ENCODE results near the gene LRRC25. TPM values are rescaled to one million over a fixed set of nuclear protein-coding genes. Genes with fewer than 3 reads are reported as not detected.

Gene LRRC25
- total RNA-seq, 1 experiment from 2014 or later, result not detected

DNA sequence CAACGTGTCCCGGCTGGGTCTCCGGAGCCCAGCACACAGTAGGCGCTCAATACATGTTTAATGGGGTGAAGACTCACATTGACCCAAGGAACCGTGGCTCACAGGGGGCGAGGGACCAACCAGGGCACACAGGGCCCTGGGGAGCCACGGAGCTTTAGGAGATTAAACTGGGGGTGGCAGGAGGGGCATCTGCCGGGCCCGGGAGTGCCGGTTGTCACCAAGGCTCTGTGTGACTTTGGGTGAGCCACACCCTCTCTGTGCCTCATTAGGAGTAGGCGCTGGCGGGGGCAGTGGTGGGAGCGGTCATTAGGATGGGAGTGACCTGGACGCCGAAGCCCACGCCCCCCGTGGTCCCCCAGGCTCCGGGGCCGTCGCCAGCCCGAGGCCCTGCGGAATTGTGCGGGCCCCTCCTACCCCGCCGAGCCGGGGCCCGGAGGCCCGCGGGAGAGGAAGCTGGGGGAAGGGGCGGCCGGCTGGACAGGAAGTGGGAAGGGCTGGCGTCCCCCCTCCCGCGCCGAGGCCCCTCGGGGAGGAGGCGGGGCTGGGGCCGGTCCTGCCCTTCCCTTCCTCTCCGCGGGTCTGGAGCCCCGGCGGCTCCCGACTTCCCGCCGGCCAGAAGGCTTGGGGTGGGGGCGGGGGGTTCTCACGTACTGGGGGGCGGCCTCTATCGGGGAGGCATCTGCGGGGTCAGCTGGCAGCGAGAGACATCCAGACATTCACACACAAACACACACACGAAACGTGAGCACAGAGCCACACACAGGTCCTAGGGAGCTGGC is 20.0 kb upstream of the LRRC25 start:
- TSS peak; percentile 88 for BruUV-seq (replicated peaks)
- DNase-seq (peak; percentile 72), ATAC-seq (peak; percentile 39)
- Histone ChIP-seq H3F3A (ENCODE audit: low read length, unreplicated experiment) (no peaks in the 10 kb centered on the region), H3K4me2 (ENCODE audit: low read length) (peak overlapping the region; percentile 99), H3K4me3 (ENCODE audit: low read length) (peak overlapping the region; percentile 58), H3K9me3 (ENCODE audit: low read length) (no peaks in the 10 kb centered on the region), H3K27ac (ENCODE audit: low read length) (peak overlapping the region; percentile 49), H3K27me3 (ENCODE audit: low read length) (no peaks in the 10 kb centered on the region), H3K9me2 (replicated peaks; ENCODE audit: low read length) (no peaks in the 10 kb centered on the region), H3K9ac (ENCODE audit: low read length) (peak overlapping the region; percentile 58), H3K79me2 (ENCODE audit: low read length) (peaks cover 29% of the 10 kb centered on the region), H3K36me3 (ENCODE audit: low read depth, low read length) (no peaks in the 10 kb centered on the region), H4K20me1 (ENCODE audit: low read length) (peaks cover 6% of the 10 kb centered on the region; the same call in 1 of the 2 replicates), H2AFZ (ENCODE audit: low read length) (peak overlapping the region; percentile 80), H3K4me1 (ENCODE audit: insufficient read depth, low read length) (peaks cover 37% of the 10 kb centered on the region)
- ChIA-PET POLR2A (ENCODE audit: unreplicated experiment) (interaction anchor here (0.6 kb wide), 1 partner anchor 140 kb away, joined by 4 read pairs; the partner anchor contains the start of gene KXD1), CTCF (interaction anchor here (1.0 kb wide), 1 partner anchor 78 kb away, joined by 3 read pairs; no protein-coding TSS in a partner anchor)
- intact Hi-C loops (cut with micrococcal nuclease), result loop anchor here (10.0 kb wide), 2 partner anchors 143 to 213 kb away; partner anchors contain the start of genes IQCN and RAB3A
- no peak for TF ChIP-seq EZH2phosphoT487 (IDR thresholded peaks at IDR 0.05; ENCODE audit: borderline replicate concordance, low read length)
- TF ChIP-seq EZH2 (IDR thresholded peaks at IDR 0.05; ENCODE audit: low read length, unreplicated experiment), result no peak
- TF ChIP-seq, protein P1, sequence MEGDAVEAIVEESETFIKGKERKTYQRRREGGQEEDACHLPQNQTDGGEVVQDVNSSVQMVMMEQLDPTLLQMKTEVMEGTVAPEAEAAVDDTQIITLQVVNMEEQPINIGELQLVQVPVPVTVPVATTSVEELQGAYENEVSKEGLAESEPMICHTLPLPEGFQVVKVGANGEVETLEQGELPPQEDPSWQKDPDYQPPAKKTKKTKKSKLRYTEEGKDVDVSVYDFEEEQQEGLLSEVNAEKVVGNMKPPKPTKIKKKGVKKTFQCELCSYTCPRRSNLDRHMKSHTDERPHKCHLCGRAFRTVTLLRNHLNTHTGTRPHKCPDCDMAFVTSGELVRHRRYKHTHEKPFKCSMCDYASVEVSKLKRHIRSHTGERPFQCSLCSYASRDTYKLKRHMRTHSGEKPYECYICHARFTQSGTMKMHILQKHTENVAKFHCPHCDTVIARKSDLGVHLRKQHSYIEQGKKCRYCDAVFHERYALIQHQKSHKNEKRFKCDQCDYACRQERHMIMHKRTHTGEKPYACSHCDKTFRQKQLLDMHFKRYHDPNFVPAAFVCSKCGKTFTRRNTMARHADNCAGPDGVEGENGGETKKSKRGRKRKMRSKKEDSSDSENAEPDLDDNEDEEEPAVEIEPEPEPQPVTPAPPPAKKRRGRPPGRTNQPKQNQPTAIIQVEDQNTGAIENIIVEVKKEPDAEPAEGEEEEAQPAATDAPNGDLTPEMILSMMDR (conservative IDR thresholded peaks at IDR 0.05; ENCODE audit: low read depth, low read length), result no peak

DNA sequence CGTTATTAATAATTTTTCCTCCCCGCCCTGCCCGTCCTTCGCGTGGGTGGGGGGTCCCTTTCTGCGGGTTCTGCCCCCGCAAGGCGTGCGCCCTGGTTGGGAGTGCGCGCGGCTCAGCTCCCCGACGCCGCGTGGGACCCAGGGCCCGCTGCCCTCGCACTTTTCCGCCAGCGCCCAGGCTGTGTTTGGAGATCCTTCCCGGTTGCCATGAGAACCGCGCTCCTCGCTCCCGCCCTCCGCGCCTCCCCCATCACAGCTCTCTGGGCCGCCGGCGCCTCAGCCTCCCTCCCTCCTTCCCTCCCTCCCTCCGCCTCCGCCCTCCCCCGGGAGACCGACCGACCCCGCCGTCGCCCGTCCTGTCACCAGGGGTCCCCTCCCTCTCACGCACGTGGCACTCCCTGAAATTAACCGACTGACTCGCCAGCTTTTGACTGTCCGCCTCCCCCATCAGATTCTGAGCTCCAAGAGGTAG is 19.4 kb upstream of the LRRC25 start:
- intact Hi-C loops (cut with micrococcal nuclease), result loop anchor here (10.0 kb wide), 2 partner anchors 142 to 212 kb away; partner anchors contain the start of genes IQCN and RAB3A
- POLR2A ChIA-PET (ENCODE audit: unreplicated experiment), result interaction anchor here (0.6 kb wide), 2 partner anchors 102 to 141 kb away, joined by 4 to 5 read pairs; partner anchors contain the start of gene KXD1
- no TSS peak for BruUV-seq (replicated peaks)

More for the DNA sequence above, 19.4 kb upstream of the LRRC25 start:
- Histone ChIP-seq H3K79me2 (ENCODE audit: low read length) (peaks cover 22% of the 10 kb centered on the region), H3K9me3 (ENCODE audit: low read length) (no peaks in the 10 kb centered on the region), H3K9me2 (replicated peaks; ENCODE audit: low read length) (no peaks in the 10 kb centered on the region), H3K27ac (ENCODE audit: low read length) (peak overlapping the region; percentile 49), H4K20me1 (ENCODE audit: low read length) (peaks cover 6% of the 10 kb centered on the region; the same call in 1 of the 2 replicates), H3K36me3 (ENCODE audit: low read depth, low read length) (no peaks in the 10 kb centered on the region), H2AFZ (ENCODE audit: low read length) (peak overlapping the region; percentile 80), H3K4me1 (ENCODE audit: insufficient read depth, low read length) (peaks cover 37% of the 10 kb centered on the region), H3F3A (ENCODE audit: low read length, unreplicated experiment) (no peaks in the 10 kb centered on the region), H3K4me2 (ENCODE audit: low read length) (peak overlapping the region; percentile 99), H3K4me3 (ENCODE audit: low read length) (peak overlapping the region; percentile 58), H3K9ac (ENCODE audit: low read length) (peak overlapping the region; percentile 58), H3K27me3 (ENCODE audit: low read length) (no peaks in the 10 kb centered on the region)
- ATAC-seq (peak; percentile 44), DNase-seq (peak; percentile 67)
- TF ChIP-seq, protein P1 (conservative IDR thresholded peaks at IDR 0.05; ENCODE audit: low read depth, low read length), result no peak
- TF ChIP-seq EZH2 (IDR thresholded peaks at IDR 0.05; ENCODE audit: low read length, unreplicated experiment) (no peak), EZH2phosphoT487 (IDR thresholded peaks at IDR 0.05; ENCODE audit: borderline replicate concordance, low read length) (no peak)
- CTCF ChIA-PET, result interaction anchor here (1.0 kb wide), 1 partner anchor 77 kb away, joined by 3 read pairs; no protein-coding TSS in a partner anchor
